AG04450 (cell line): ENCODE data around the gene NRROS. TPM values are rescaled to one million over a fixed set of nuclear protein-coding genes. Genes with fewer than 3 reads are reported as not detected.

Experiments
- CTCF ChIA-PET: fragments of 300-600, 350-600 bp; formaldehyde crosslinking; extraction: SDS; loops from one replicate; lab custom pipeline; 2022; ENCODE audit warnings: antibody characterized with exemption, inconsistent platforms; lab: Charles Lee
- POLR2A ChIA-PET: fragments of 350-600 bp; formaldehyde crosslinking; extraction: SDS; loops from one replicate; lab custom pipeline; 2021; ENCODE audit warnings: antibody characterized with exemption, inconsistent platforms; lab: Yijun Ruan, JAX
- DNase-seq: peaks from one replicate; pipeline ENCODE4 v3.0.0-alpha.2; 2011; ENCODE audit warnings: low read depth, low spot score
- H3K27ac ChIP-seq: one replicate; pipeline ENCODE4 v1.5.1; 2012; ENCODE audit warnings: low read depth, low read length, control low read depth
- H3K27me3 ChIP-seq: one replicate; pipeline ENCODE4 v1.6.0; 2012; ENCODE audit warnings: low read length; ENCODE audit not compliant: control insufficient read depth, insufficient read depth
- H3K4me3 ChIP-seq: 2 replicates; pipeline ENCODE4 v1.5.1; 2011; ENCODE audit warnings: mild to moderate bottlenecking, low read depth, low read length, control low read depth
- H3K9me3 ChIP-seq: 2 replicates; pipeline ENCODE4 v1.5.1; 2012; ENCODE audit warnings: low read length; ENCODE audit not compliant: control insufficient read depth, insufficient read depth
- CTCF ChIP-seq: IDR thresholded peaks from 2 replicates; pipeline ENCODE4 v1.5.1; 2011; ENCODE audit warnings: low read depth, low read length, control low read depth, inconsistent platforms
- polyA plus RNA-seq: library from polyadenylated mRNA; depleted of rRNA; stranded (reverse); fragments of >200 nt; gene quantifications from 2 replicates; pipeline ENCODE4 v1.2.3, GENCODE V29; 2011

NRROS gene
- polyA plus RNA-seq, 1 experiment, result 0.11 TPM

GRCh38 chr3:196688349-196688748 is 48.9 kb downstream of the NRROS start:
- no peak overlapping the region for H3K4me3 ChIP-seq
- no peak for TF ChIP-seq CTCF
- peak; percentile 3 for DNase-seq
- no peaks in the 10 kb centered on the region for H3K9me3 ChIP-seq
- peaks cover 2% of the 10 kb centered on the region for H3K27me3 ChIP-seq
- H3K27ac ChIP-seq, result no peak overlapping the region
- ChIA-PET CTCF (interaction anchor here (0.6 to 6.8 kb wide), 2 partner anchors 77 to 368 kb away, joined by 5 to 209 read pairs; no protein-coding TSS in a partner anchor), POLR2A (interaction anchor here (0.6 to 1.0 kb wide), 3 partner anchors 24 to 145 kb away, joined by 3 to 4 read pairs (median 3); partner anchors contain the start of genes CEP19 and PIGX)

- TF ChIP-seq CTCF, result no peak
- CTCF ChIA-PET, result interaction anchor here (1.8 to 6.8 kb wide), 2 partner anchors 79 to 81 kb away, joined by 15 to 209 read pairs; no protein-coding TSS in a partner anchor
- POLR2A ChIA-PET, result no interaction called here
Observed at GRCh38 chr3:196689941-196690660, 50.6 kb downstream of the NRROS start.

GRCh38 chr3:196691386-196691785 is 51.9 kb downstream of the NRROS start:
- no peak for DNase-seq
- CTCF ChIA-PET, result interaction anchor here (1.8 kb wide), 1 partner anchor 82 kb away, joined by 15 read pairs; no protein-coding TSS in a partner anchor
- peaks cover 2% of the 10 kb centered on the region for H3K27me3 ChIP-seq
- H3K9me3 ChIP-seq, result no peaks in the 10 kb centered on the region
- TF ChIP-seq CTCF, result no peak
- no peak overlapping the region for H3K4me3 ChIP-seq
- no peak overlapping the region for H3K27ac ChIP-seq
- POLR2A ChIA-PET, result no interaction called here

More at GRCh38 chr3:196689941-196690660, 50.6 kb downstream of the NRROS start:
- no peak overlapping the region for H3K4me3 ChIP-seq
- H3K9me3 ChIP-seq, result no peaks in the 10 kb centered on the region
- no peak for DNase-seq
- H3K27ac ChIP-seq, result no peak overlapping the region
- H3K27me3 ChIP-seq, result peaks cover 2% of the 10 kb centered on the region

- TF ChIP-seq CTCF, result peak; percentile 10; the same call in 1 of the 2 replicates
- H3K27me3 ChIP-seq, result peaks cover 2% of the 10 kb centered on the region
- DNase-seq, result no peak
- H3K9me3 ChIP-seq, result no peaks in the 10 kb centered on the region
- CTCF ChIA-PET, result interaction anchor here (0.7 to 1.2 kb wide), 4 partner anchors 15 to 98 kb away, joined by 3 to 4 read pairs (median 4); no protein-coding TSS in a partner anchor
- POLR2A ChIA-PET, result interaction anchor here (0.7 kb wide), 1 partner anchor 174 kb away, joined by 3 read pairs; the partner anchor contains the start of gene SENP5
- H3K4me3 ChIP-seq, result no peak overlapping the region
- no peak overlapping the region for H3K27ac ChIP-seq
Observed at GRCh38 chr3:196694202-196694638, 54.7 kb downstream of the NRROS start.
